ENCODE measurements around the gene APOC3.

The APOC3 gene

GRCh38 chr11:116807601-116808261, 22.0 kb upstream of the APOC3 start:
- no peak for DNase-seq

- DNase-seq, result no peak
These were observed 21.2 kb upstream of the APOC3 start for GRCh38 chr11:116808262-116809175.

GRCh38 chr11:116811194-116811593, 18.5 kb upstream of the APOC3 start:
- DNase-seq, result no peak

GRCh38 chr11:116812109-116812508, 17.6 kb upstream of the APOC3 start:
- DNase-seq, result no peak

- DNase-seq, result no peak
These were observed 16.5 kb upstream of the APOC3 start for GRCh38 chr11:116813170-116813569.

- DNase-seq, result no peak
These were observed 15.8 kb upstream of the APOC3 start for GRCh38 chr11:116813781-116814471.

- DNase-seq, result no peak
These were observed 15.2 kb upstream of the APOC3 start for GRCh38 chr11:116814502-116814901.

- DNase-seq, result no peak
These were observed 10.7 kb upstream of the APOC3 start for GRCh38 chr11:116819049-116819448.

- no peak for DNase-seq
These were observed 8.4 kb upstream of the APOC3 start for GRCh38 chr11:116821050-116821918.

- no peak for DNase-seq
These were observed 7.1 kb upstream of the APOC3 start for GRCh38 chr11:116822575-116822974.

- DNase-seq, result no peak
These were observed 6.5 kb upstream of the APOC3 start, which contains the start of gene APOA4 for GRCh38 chr11:116823031-116823843. Gene APOA4, minus strand, starts transcription at chr11:116823304. Its CDS starts 113 bp downstream, at chr11:116823191.

- no peak for DNase-seq
These were observed 4.3 kb upstream of the APOC3 start for GRCh38 chr11:116825434-116825833.

- no peak for DNase-seq
These were observed 3.6 kb upstream of the APOC3 start for GRCh38 chr11:116825854-116826750.

- DNase-seq, result no peak
These were observed 2.8 kb upstream of the APOC3 start for GRCh38 chr11:116826751-116827431.

- no peak for DNase-seq
These were observed 2.2 kb upstream of the APOC3 start for GRCh38 chr11:116827461-116827860.

- DNase-seq, result no peak
These were observed 829 bp upstream of the APOC3 start for GRCh38 chr11:116828632-116829524.

GRCh38 chr11:116830184-116830912, 641 bp downstream of the APOC3 start:
- DNase-seq, result no peak

- DNase-seq, result no peak
These were observed 2.2 kb downstream of the APOC3 start for GRCh38 chr11:116831790-116832349.

All from stimulated activated CD4-positive, alpha-beta T cell treated with anti-CD3 and anti-CD28 coated beads, Interleukin-2, amount 100 ng/mL, for 24 hours (primary cell).